Non-pigmented ciliary epithelial cell (primary cell): Measurements from ENCODE around the gene VWF.
A peak's percentile ranks its signal among the peaks of the same experiment; 100 is the strongest.
"Not testable (repeated sequence)": the region's sequence is repeated elsewhere in the genome, so short reads cannot be mapped to it uniquely, and the experiment has no call there.

Experiments used
- DNase-seq: peaks from one replicate; pipeline ENCODE4 v3.0.0-alpha.2; 2010; ENCODE audit warnings: low read depth

Gene VWF

DNA sequence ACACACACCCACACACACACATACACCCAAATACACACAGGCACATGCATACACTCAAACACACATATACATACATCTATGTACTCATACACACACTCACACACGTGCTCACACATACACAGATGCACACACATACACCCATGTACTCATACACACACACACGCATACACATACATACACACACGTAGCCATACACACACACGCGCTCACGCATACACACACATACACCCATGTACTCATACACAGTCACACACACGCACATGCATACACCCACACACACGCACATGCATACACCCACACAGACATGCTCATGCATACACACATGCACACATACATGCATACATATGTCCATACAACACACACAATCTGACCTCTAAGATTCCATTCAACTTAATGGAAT is 91.7 kb downstream of the VWF start:
- DNase-seq: no peak

DNA sequence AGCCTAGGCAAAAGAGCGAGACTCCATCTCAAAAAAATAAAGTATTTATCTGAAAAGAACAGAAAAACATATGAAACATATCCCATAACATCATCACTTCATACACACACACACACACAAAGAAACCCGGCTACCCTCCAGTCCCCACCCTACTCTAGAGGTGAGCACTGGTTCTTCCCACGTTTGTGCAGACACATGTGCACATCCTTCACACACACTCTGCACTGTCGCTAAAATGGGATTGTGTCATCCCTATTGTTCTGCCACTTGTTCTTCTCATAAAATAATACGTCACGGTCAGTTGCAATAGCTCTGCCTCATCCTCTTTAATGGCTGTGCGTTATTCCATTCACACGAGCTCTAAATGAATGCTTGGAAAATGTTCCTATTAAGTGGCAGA is 93.5 kb downstream of the VWF start:
- DNase-seq: no peak

DNA sequence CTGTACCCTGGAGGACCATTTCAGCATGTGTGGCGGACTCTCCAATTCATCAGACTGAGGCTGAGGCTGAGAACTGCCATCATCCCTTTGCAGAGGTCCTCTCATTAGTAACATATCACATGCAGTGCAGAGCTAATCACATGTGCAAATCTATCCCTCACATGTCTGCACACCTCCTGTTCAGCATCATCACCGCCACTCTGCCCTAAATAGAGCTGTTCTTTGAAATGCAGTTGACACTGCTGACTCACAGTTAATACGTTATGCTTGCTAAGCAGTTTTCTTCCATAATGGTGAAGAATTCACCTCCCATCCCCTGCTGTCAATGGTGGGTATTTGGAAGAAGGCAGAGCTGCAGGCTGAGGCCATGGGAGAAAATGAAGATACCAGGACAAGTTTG is 94.4 kb downstream of the VWF start:
- no peak for DNase-seq

DNA sequence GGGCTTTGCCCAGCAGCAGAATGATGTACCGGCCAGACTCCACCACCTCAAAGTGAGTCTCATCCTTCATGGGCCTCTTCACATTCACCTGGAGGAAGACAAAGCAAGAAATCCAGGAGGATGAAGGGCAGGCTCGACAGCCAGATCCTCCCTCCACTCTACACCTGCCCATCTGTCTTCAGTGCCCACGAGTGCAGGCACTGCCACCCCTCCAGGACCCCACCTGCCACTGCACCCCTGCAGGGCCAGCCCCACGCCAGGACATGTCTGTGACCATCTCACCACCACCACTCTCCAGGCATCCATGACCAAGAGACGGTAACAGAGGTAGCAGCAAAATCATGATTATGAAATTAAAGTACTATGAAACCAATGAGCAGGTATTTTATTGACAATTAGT is 95.1 kb downstream of the VWF start:
- no peak for DNase-seq

DNA sequence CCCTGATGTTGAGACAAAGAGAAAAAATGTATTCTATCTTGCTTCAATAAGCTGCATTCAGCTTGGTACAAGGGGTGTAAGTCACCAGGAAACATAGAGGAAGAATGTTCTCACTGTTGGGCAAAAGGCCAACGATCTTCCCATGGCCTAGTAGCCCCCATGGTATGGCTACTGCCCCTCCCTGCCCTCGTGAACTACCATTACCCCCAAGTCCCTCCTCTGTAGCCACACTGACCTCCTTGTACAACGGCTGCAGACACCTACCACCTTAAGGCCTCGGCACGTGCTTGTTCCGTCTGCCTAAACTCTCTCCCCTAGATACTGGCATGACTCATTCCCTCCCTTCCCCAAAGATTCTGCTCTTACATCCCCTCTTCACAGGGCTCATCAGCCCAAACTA is 97.5 kb downstream of the VWF start:
- DNase-seq: no peak

DNA sequence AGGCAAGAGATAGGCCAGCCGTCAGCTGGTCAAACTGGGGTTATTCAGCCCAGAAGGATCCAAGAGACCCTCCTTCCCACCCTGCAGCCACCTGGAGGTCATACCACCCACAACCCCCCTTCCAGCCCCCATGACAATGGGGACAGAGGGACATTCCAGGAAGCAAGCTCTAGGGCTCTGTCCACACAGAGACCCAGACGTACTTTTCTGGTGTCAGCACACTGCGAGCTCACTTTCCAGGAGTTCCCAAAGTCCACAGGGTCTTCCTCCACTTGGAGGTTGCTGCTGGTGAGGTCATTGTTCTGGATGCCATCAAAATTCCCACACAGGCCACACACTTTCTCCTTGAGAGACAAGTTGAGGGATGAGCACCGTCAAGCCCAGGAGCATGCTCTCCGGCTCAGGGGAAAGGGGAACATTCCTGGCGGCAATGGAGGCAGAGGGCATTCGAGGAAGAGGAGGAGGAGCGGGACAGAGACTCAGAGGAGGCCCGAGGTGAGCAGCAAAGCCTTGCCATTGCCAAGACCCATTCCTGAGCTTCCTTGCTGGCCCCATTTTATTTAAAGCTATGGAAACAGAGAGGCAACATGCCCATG is 98.7 kb downstream of the VWF start:
- not testable (repeated sequence) for DNase-seq

DNA sequence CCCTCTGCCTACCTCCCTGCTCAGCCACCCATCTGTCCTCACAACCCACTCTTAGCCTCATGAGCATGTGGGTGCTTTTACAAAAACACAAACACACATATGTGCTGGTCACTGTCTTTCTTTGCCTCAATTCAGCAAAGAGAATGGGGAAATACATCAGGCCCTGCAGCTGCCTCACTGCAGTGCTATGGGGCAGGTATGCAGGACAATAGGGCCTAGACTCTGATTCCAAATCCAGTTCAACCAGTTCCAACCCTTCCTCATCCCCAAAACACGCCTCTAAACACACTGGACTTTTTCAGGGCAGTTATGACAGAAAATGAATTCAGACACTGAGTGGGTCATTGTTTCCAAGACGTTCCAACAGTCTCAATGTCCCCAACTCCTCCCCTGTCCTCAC is 100.4 kb downstream of the VWF start:
- not testable (repeated sequence) for DNase-seq

DNA sequence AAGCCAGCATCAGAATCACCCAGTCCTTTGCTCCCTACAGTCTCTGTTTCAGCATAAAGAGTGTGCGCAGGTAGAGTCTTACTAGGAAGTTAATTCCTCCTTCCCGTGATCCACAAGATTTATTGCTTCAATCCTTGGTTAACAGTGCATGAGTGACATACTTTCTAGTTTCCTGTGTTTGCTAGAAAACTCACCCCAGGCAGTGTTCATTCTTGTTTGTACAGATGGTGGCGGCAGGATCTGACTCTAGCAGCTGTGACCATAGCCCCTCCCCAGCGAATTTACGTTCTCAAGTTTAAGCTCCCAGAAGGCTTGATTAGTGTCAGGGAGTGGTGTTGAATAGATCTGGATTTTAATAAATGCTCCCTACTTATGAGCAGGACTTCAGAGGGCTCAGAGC is 103.5 kb downstream of the VWF start:
- DNase-seq: no peak

DNA sequence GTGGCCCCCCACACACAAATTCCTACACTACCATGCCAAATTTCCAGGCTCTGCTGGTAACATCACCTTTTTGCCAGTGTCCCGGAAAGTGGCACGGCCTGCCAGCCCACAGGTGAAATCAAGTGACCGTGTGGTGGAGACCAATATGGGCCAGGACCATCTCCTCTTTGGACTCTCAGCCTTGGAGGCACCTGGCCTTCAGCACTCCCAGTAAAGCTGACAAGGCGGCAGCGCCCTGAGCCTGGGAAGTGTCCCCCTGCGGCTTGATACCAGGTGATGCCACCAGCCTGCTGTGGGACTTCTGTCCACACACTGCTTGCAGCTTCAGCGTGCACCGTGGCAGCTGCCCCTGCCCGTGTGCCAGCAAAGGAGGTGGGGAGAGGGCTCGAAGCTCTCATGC is 104.0 kb downstream of the VWF start:
- not testable (repeated sequence) for DNase-seq

DNA sequence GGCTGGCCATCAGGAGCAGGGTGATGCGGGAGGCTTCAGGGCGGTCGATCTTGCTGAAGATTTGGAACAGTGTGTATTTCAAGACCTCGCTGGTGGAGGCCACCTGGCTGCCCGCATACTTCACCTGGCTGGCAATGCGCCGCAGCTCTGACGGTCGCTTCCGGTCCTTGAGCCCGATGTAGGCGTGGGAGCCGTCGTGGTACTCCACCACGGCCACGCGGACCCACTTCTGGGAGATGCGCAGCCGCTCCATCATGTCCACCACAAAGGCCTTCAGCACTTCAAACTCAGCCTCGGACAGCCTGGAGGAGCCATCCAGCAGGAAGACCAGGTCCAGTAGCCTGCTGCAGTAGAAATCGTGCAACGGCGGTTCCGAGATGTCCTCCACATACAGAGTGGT is 105.2 kb downstream of the VWF start:
- DNase-seq: not testable (repeated sequence)

DNA sequence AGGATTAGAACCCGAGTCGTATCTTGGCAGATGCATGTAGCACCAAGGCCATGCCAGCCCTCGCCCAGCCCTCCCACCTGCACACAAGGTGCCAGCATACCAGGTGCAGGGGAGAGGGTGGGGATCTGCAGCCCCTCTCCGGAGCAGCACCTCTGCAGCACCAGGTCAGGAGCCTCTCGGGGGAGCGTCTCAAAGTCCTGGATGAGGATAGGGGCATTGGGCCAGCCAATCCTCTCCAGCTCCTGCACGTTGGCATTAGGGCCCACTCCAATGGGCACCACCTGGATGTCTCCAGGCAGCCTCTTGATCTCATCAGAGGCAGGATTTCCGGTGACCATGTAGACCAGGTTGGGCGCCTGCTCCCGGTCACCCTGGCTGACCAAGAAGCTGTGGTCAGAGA is 106.2 kb downstream of the VWF start:
- no peak for DNase-seq

DNA sequence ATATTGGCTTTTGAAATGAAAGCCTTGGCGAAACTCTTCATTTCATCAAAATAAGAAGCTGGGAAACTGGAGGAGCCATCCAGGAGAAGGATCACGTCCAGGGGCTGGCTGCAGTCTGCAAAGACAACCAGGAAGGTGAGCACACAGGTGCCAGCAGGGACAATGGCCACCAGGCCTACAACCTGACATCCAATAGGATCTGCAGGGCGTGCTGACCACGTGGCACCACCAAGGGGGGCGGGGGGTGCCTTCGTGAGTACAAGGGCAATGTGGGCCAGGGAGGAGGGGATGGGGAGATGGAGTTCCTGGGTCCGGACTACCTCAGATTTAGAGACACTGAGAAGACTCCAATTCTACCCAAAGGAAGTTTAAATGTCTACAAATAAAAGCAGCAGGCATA is 107.7 kb downstream of the VWF start:
- DNase-seq: no peak

DNA sequence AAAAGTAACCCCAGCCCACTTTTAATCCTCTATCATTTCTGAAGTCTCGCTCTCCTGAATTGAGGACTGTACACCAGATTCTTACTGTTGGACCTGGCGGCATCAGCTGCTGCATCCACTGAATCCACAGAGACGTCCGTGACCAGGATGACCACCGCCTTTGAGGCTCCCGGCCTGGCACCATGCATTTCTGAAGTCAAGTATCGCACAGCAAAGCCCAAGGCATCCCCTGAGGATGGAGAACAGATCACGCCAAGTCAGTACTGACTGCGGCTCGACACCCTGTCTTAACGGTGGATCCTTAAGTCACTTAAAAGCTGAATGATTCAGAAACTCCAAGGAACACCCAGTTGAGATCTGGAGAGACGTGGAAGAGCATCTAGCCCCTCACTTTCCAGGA is 108.5 kb downstream of the VWF start:
- not testable (repeated sequence) for DNase-seq

DNA sequence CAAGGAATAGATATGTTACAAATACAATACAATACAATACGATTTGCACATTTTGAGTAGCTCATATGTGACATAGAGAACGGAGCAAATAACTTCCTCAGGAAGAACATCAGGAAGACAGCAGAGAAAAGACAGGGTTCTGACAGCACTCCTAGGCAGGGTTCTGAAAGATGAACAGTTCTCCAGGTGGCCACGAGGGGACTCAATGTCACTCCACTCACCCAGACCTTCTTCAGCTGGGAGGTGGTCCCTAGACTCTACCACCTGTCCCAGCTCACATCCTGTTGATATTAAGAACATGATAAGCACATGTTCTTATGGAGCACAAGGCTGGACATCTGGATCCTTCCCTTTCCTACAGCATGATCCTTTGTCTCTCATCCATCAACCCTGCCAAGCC is 109.2 kb downstream of the VWF start:
- not testable (repeated sequence) for DNase-seq

DNA sequence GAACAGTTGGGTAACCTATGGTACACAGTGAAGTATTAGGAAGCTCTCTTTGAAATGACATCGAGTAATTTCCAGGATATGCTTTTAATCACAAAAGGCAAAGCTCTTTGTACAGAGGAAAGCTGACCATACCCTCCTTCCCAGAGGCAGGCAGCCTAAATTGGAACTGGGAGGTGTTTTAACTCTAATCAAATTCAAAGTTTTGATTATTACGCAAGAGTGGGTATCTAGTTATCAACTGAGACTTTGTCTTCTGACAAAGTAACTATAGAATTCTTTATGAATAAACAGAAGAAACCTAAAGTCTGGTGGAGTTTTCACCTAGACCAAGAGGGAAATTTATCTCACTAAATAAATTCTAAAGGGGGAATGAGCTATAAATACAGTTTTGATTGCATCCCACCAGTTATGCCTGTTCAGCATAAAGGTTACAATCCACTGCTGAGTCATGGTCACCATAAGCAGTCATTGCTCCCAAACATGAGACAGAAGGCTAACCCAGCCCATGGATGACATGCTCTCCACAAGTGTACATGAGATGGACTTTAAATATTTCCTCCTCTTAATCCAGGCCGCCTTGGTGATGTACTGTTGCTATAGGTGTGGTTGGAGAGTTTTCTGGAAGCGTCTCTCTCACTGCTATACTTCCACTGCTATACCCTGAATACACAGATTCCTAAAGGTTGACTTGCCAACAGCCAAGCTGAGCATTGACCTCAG is 113.7 kb downstream of the VWF start:
- not testable (repeated sequence) for DNase-seq

DNA sequence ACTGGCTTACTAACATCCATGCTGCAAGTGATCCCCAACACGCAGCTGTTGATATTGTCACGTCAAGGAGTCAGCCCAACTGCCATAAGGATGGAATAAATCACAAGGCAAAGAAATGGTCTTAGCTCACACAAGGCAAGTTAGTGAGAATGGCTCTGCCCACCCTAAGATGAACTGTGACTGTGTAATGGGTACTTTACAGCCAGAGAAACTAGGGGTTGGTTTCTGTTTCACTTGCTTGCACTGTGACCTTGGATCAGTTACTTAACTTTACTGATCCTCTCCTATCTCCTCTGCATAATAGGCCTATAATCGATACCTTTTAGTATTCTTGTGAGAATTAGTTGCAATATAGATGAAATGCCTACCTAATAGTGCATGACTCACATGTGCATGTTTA is 127.2 kb downstream of the VWF start:
- no peak for DNase-seq

DNA sequence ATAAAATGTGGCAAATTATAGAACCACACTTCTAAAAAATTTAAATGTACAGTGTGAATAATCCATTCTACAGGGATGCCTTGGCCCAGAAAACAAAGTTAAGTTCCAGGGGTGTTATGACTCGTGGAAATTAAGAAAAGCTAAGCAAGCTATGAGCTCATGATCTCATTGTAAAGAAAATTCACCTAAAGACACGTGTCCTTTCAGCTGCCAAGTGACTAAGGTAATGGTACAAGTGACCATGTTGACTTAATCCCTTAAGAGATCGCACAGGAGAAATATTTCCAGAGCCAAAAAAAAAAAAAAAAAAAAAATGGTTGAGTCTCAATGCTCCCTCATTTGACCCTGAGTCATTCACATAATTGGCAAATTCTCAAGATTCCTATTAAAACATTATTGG is 128.0 kb downstream of the VWF start:
- no peak for DNase-seq

DNA sequence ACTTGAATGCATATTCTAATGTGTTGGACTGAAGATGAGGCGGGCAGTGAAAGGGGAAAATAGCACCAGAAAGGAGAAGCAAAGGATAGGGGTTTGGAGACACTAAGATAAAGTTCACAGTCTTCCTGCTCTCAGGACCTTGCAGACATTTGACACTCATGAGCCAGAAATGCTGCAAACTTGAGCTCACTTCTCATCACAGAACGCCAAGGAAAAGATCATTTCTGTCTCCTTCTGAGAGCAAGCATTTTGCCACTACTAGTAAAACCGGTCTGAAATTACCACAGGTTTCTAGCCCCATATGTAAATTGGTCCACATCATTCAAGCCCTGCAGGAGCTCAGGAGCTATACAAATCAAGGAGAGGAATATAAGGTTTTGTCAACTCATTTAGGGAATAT is 134.8 kb downstream of the VWF start:
- DNase-seq: no peak

DNA sequence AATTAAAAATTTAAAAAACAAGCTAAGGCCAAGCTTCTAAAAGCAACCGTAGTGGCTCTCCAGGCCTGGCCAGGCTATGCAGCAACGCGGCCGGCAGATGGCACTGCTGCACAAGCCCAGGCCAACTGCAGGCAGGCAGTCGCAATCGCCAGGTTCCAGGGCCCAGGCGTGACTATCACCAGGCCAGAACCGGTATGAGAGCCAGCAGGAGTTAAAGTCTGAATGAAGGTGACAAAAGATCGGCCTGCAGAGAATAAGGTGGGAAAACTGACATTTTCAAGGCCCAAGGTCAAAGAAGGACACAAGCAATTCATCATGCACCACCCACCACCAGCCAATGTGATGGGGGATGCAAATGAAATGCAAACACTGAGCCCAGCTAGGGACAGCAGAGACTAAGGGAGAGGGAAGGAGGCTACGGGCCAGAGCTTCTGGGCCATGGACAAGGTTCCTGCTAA is 135.8 kb downstream of the VWF start:
- peak; percentile 10 for DNase-seq

DNA sequence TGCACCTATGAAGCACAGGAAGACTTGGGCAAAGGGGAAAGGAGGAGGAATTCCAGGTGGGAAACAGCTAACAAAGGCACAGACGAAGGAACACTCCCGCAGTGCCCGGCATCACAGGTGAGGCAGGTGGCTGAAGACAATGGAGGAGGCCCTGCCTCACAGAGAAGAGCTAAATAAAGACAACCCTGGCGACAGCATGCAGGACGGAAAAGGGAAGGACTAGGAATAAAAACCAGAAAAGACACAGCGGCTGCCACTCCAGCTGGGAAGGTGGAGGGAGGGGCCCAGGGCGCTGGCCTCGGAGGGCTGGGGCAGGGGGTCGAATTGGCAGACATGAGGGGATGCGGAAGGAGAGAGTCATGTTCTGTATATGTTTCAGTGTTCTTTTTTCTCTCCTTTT is 136.4 kb downstream of the VWF start:
- DNase-seq: no peak

DNA sequence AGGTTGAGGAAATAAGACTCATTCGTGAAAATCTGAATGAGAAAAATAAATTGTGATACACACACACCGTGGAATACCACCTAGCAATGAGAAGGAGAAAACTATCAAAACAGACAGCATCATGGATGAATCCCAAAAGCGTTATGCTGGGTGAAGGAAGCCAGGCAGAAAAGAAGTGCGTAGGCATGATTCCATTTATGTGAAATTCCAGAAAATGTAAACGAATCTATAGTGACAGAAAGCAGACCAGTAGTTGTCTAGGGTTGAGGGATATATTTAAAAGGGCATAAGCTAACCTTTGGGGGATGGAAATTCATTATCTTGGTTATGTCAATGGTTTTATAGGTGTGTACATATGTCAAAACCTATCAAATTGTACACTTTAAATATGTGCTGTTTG is 136.9 kb downstream of the VWF start:
- DNase-seq: no peak

DNA sequence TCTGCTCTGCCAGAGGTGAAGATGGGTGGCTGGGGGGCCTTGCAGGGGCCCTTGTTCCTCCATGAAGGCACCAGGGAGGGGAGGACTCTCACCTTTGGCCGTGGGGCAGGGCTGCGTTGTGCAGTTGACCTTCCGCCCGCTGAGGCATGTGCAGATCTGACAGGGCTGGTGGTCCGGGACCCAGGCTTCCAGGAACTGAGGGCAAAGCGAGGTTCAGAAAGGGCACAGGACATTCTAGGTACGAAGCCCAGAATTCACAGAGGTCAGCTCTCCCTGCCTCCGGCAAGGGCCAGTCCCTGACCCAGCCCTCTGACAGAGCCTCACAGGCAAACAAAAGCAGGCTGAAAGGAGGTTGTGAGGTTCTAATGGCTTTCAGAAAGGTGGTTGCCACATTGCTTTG is 139.0 kb downstream of the VWF start:
- no peak for DNase-seq

DNA sequence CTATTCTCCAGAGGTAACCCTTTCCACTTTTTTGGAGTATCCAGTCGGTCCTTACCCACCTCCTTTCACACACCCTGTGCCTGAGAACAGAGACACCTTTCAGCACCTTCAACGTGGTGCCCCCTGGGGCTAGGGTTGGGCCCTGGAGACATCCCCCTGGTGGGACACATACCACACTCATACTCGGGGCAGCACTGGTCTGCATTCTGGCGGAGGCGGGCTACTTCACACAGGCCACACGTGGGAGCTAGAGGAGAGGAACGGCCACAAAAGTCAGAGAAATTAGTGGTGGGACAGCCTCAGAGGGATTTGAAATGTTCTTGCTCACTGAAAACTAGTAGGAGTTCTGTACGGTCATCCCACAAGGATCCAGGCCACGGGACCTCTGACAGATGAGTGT is 139.6 kb downstream of the VWF start:
- DNase-seq: no peak

DNA sequence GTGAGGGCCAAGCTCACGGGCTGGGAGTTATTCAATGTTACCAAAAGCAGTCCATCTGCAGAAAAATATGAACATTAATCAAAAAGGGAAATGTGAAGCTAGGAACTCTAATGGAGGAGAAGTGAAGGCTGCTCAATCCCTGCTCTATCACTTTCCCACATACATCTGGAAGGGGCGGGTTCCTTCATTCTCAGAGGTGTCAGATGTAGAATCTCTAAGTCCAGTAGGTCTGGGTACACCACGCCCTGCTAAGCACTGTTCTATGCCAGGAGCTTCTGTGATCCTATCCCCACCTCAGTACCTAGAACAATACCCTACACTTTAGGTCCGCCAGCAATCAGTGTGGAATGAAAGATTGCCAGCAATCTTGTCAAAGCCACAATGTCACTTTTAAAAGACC is 142.4 kb downstream of the VWF start:
- no peak for DNase-seq
